ENCODE data around the gene MACROD2. TPM values are rescaled to one million over a fixed set of nuclear protein-coding genes. Genes with fewer than 3 reads are reported as not detected.

The MACROD2 gene
- polyA plus RNA-seq, 1 experiment, result 0.47 TPM

DNA sequence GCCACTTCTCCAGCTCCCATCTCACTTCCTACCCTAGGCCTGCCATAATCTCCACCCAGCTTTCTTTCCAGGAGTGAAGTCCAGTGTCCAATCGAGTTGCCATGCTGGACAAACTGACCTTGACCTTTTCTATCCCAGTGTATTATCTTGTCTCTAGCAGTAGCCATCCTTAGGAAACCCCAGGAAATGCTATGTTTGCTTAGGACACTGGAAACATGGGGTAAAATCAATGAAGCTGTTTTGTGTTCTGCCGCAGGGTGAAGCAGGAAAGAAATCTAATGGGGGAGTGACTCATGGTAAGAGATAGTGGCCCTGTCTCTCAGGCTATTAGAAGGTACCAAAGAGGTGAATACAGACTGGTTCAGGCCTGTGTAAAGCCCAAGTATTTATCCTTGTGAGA is 1452.2 kb downstream of the MACROD2 start:
- no peak overlapping the region for H3K4me3 ChIP-seq (ENCODE audit: low read depth, low read length)
- ChIA-PET POLR2A (no interaction called here), CTCF (no interaction called here)
- TF ChIP-seq CTCF (IDR thresholded peaks at IDR 0.05; ENCODE audit: insufficient read depth, low read depth, low read length), result no peak
- no peak for DNase-seq (ENCODE audit: low read depth)
- no peaks in the 10 kb centered on the region for H3K36me3 ChIP-seq (ENCODE audit: control insufficient read depth, insufficient read depth, low read length)
- H3K27me3 ChIP-seq (ENCODE audit: control insufficient read depth, insufficient read depth, low read length), result no peaks in the 10 kb centered on the region

DNA sequence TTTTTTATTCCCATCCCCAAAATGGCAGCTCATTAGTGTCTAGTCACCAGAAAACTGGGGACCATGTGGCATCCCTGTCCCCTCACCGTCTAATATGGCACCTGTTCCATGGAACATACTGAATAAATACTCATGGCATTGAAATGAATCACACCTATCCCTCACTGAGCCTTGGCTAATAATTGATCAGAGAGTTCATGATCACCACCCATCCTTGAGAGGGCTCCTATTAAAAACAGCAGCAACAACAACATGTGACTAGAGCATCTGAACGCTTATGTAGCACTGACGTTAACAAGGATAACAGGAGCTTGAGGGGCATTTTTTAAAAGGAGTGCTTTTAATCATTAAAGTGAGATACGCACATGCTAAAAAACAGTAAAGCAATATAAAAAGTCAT is 1453.7 kb downstream of the MACROD2 start:
- ChIA-PET POLR2A (no interaction called here), CTCF (no interaction called here)
- Histone ChIP-seq H3K27me3 (ENCODE audit: control insufficient read depth, insufficient read depth, low read length) (no peaks in the 10 kb centered on the region), H3K36me3 (ENCODE audit: control insufficient read depth, insufficient read depth, low read length) (no peaks in the 10 kb centered on the region; the same call in 1 of the 2 replicates), H3K4me3 (ENCODE audit: low read depth, low read length) (no peak overlapping the region)
- no peak for DNase-seq (ENCODE audit: low read depth)
- TF ChIP-seq CTCF (IDR thresholded peaks at IDR 0.05; ENCODE audit: insufficient read depth, low read depth, low read length), result no peak

- ChIA-PET CTCF (no interaction called here), POLR2A (no interaction called here)
- TF ChIP-seq CTCF (IDR thresholded peaks at IDR 0.05; ENCODE audit: insufficient read depth, low read depth, low read length), result no peak
- Histone ChIP-seq H3K36me3 (ENCODE audit: control insufficient read depth, insufficient read depth, low read length) (no peaks in the 10 kb centered on the region; the same call in 1 of the 2 replicates), H3K27me3 (ENCODE audit: control insufficient read depth, insufficient read depth, low read length) (no peaks in the 10 kb centered on the region), H3K4me3 (ENCODE audit: low read depth, low read length) (no peak overlapping the region)
- no peak for DNase-seq (ENCODE audit: low read depth)
Measured at GRCh38 chr20:15451241-15451640, 1455.9 kb downstream of the MACROD2 start.

GRCh38 chr20:15455279-15455678 is 1460.0 kb downstream of the MACROD2 start:
- TF ChIP-seq CTCF (IDR thresholded peaks at IDR 0.05; ENCODE audit: insufficient read depth, low read depth, low read length), result no peak
- H3K27me3 ChIP-seq (ENCODE audit: control insufficient read depth, insufficient read depth, low read length), result no peaks in the 10 kb centered on the region
- DNase-seq (ENCODE audit: low read depth), result no peak
- CTCF ChIA-PET, result no interaction called here
- H3K36me3 ChIP-seq (ENCODE audit: control insufficient read depth, insufficient read depth, low read length), result no peaks in the 10 kb centered on the region; the same call in 1 of the 2 replicates
- H3K4me3 ChIP-seq (ENCODE audit: low read depth, low read length), result no peak overlapping the region
- POLR2A ChIA-PET, result no interaction called here

GRCh38 chr20:15461938-15462337 is 1466.6 kb downstream of the MACROD2 start:
- POLR2A ChIA-PET, result no interaction called here
- Histone ChIP-seq H3K4me3 (ENCODE audit: low read depth, low read length) (no peak overlapping the region), H3K36me3 (ENCODE audit: control insufficient read depth, insufficient read depth, low read length) (no peaks in the 10 kb centered on the region), H3K27me3 (ENCODE audit: control insufficient read depth, insufficient read depth, low read length) (no peaks in the 10 kb centered on the region)
- no peak for TF ChIP-seq CTCF (IDR thresholded peaks at IDR 0.05; ENCODE audit: insufficient read depth, low read depth, low read length)
- CTCF ChIA-PET, result no interaction called here
- no peak for DNase-seq (ENCODE audit: low read depth)

Measured in BJ (cell line).